ENCODE data around the gene SMG9. TPM values are rescaled to one million over a fixed set of nuclear protein-coding genes. Genes with fewer than 3 reads are reported as not detected.

The SMG9 gene
- total RNA-seq: 41.2 and 54.1 TPM in 2 replicates
- 59.5 and 72.3 TPM in 2 replicates for polyA plus RNA-seq

- peak within 1 kb of the TSS; percentile 83 for H3K4me3 ChIP-seq
- H3K27me3 ChIP-seq: no peaks in the 10 kb centered on the region
- no peak for TF ChIP-seq CTCF (IDR thresholded peaks at IDR 0.05; ENCODE audit: low read depth, low read length)
- peak within 1 kb of the TSS; percentile 99 for H3K27ac ChIP-seq
- H3K36me3 ChIP-seq: no peaks in the 10 kb centered on the region
- H3K9me3 ChIP-seq (ENCODE audit: low read depth): no peaks in the 10 kb centered on the region
- peak; percentile 98 to 99 for DNase-seq (ENCODE audit: low read depth in 1 of 2, low spot score in 1 of 2)
- peaks cover 7% of the 10 kb centered on the region for H3K4me1 ChIP-seq (ENCODE audit: low read depth)
Observed at GRCh38 chr19:43754503-43755255, at the start of gene SMG9. Gene SMG9, minus strand, starts transcription at chr19:43754962. Its CDS starts 4,221 bp downstream, at chr19:43750741.

- no peak for TF ChIP-seq CTCF (IDR thresholded peaks at IDR 0.05; ENCODE audit: low read depth, low read length)
- DNase-seq (ENCODE audit: low read depth in 1 of 2, low spot score in 1 of 2): no peak
- Histone ChIP-seq H3K36me3 (no peaks in the 10 kb centered on the region), H3K27me3 (peaks cover 13% of the 10 kb centered on the region), H3K9me3 (ENCODE audit: low read depth) (no peaks in the 10 kb centered on the region), H3K4me1 (ENCODE audit: low read depth) (no peaks in the 10 kb centered on the region), H3K27ac (no peak overlapping the region), H3K4me3 (no peak overlapping the region)
Observed at GRCh38 chr19:43804432-43804831, 49.7 kb upstream of the SMG9 start.

- no peaks in the 10 kb centered on the region for H3K36me3 ChIP-seq
- DNase-seq (ENCODE audit: low read depth in 1 of 2, low spot score in 1 of 2): peak in 1 of 2 donors; percentile 6
- no peak within 1 kb of the TSS for H3K4me3 ChIP-seq
- H3K4me1 ChIP-seq (ENCODE audit: low read depth): no peaks in the 10 kb centered on the region
- TF ChIP-seq CTCF (IDR thresholded peaks at IDR 0.05; ENCODE audit: low read depth, low read length): no peak
- H3K9me3 ChIP-seq (ENCODE audit: low read depth): no peaks in the 10 kb centered on the region
- H3K27me3 ChIP-seq: peaks cover 33% of the 10 kb centered on the region
- H3K27ac ChIP-seq: no peak within 1 kb of the TSS
Observed at GRCh38 chr19:43802216-43802951, 47.6 kb upstream of the SMG9 start, which contains the start of gene LYPD5. Gene LYPD5, minus strand, starts transcription at chr19:43802447. Its CDS starts 67 bp downstream, at chr19:43802380.

- H3K4me3 ChIP-seq: no peak overlapping the region
- H3K36me3 ChIP-seq: no peaks in the 10 kb centered on the region
- no peak overlapping the region for H3K27ac ChIP-seq
- no peak for DNase-seq (ENCODE audit: low read depth in 1 of 2, low spot score in 1 of 2)
- H3K4me1 ChIP-seq (ENCODE audit: low read depth): no peaks in the 10 kb centered on the region
- TF ChIP-seq CTCF (IDR thresholded peaks at IDR 0.05; ENCODE audit: low read depth, low read length): no peak
- H3K9me3 ChIP-seq (ENCODE audit: low read depth): no peaks in the 10 kb centered on the region
- H3K27me3 ChIP-seq: peaks cover 59% of the 10 kb centered on the region
Observed at GRCh38 chr19:43799502-43800142, 44.9 kb upstream of the SMG9 start.

- H3K4me3 ChIP-seq: peak overlapping the region; percentile 1
- no peak overlapping the region for H3K27ac ChIP-seq
- H3K27me3 ChIP-seq: peaks cover 63% of the 10 kb centered on the region
- peak; percentile 7 to 34 for DNase-seq (ENCODE audit: low read depth in 1 of 2, low spot score in 1 of 2)
- TF ChIP-seq CTCF (IDR thresholded peaks at IDR 0.05; ENCODE audit: low read depth, low read length): no peak
- H3K36me3 ChIP-seq: no peaks in the 10 kb centered on the region
- H3K9me3 ChIP-seq (ENCODE audit: low read depth): no peaks in the 10 kb centered on the region
- no peaks in the 10 kb centered on the region for H3K4me1 ChIP-seq (ENCODE audit: low read depth)
Observed at GRCh38 chr19:43798546-43799409, 44.0 kb upstream of the SMG9 start.
